ENCODE results near the gene IDH1. TPM values are rescaled to one million over a fixed set of nuclear protein-coding genes. Genes with fewer than 3 reads are reported as not detected.
A peak's percentile ranks its signal among the peaks of the same experiment; 100 is the strongest.

The IDH1 gene
- total and polyA plus RNA-seq, 2 of the 13 experiments (the other 11 are each of a cell fraction or from before 2014, with no cell fraction given), result 312 to 1,077 TPM

DNA sequence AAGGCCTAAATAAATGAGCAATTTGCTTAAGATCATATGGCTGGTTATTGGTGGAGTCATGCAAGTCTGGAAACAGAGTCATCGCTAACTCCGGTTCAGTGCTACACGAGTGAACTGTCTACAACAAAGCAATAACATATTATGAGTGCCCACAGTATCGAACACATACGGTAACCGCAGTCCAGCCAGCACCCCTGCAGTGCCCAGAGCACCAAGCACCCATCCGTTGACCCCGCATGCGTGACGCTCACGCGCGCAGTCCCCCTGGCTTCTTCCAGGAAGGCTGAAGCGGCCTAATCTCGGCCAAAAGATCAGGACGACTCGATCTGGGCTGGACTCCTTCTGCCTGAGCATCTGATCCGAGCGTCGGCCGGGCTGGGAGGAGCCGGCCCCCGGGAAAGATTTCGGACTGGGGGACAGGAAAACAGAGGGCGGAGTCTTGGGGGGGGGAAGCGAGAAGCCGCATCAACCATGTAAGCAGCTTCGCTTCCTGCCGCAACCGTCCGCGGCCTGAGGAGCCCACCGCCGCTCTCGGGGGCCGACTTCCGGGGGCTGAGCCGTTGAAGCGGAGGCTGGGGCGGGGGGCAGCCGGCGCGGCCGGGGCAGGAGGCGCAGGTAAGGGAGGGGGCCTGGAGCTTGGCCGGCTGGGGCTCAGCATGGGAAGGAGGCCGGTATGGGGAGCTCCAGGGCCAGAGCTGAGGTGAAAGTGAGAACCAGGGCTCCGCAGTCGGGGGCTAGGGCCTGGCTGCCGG lies 11.1 kb upstream of the IDH1 start, which contains the start of gene PIKFYVE (continued):
- TF ChIP-seq, protein P1, sequence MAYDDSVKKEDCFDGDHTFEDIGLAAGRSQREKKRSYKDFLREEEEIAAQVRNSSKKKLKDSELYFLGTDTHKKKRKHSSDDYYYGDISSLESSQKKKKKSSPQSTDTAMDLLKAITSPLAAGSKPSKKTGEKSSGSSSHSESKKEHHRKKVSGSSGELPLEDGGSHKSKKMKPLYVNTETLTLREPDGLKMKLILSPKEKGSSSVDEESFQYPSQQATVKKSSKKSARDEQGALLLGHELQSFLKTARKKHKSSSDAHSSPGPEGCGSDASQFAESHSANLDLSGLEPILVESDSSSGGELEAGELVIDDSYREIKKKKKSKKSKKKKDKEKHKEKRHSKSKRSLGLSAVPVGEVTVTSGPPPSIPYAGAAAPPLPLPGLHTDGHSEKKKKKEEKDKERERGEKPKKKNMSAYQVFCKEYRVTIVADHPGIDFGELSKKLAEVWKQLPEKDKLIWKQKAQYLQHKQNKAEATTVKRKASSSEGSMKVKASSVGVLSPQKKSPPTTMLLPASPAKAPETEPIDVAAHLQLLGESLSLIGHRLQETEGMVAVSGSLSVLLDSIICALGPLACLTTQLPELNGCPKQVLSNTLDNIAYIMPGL (CRISPR knock-in tag; IDR thresholded peaks at IDR 0.05; ENCODE audit: borderline replicate concordance in 1 of 2, low read depth in 1 of 2), result peak; percentile 90 to 93
- TF ChIP-seq ZNF460 (CRISPR knock-in tag; IDR thresholded peaks at IDR 0.05; ENCODE audit: borderline replicate concordance) (no peak), ATF7 (IDR thresholded peaks at IDR 0.05) (no peak), ATF7 (CRISPR knock-in tag; IDR thresholded peaks at IDR 0.05) (0 out of 2 replicates have a peak, but pooled peaks have one; percentile 43), TCF7L2 (IDR thresholded peaks at IDR 0.05; ENCODE audit: low read depth, low read length) (no peak), ZFP1 (CRISPR knock-in tag; IDR thresholded peaks at IDR 0.05) (no peak; the same call in none of the 2 replicates), PAF1 (CRISPR knock-in tag; IDR thresholded peaks at IDR 0.05) (no peak), SIN3B (IDR thresholded peaks at IDR 0.05; ENCODE audit: low read length) (peak; percentile 52; the same call in 1 of the 2 replicates), GTF2F1 (IDR thresholded peaks at IDR 0.05; ENCODE audit: low read length) (no peak), SP1 (IDR thresholded peaks at IDR 0.05) (no peak), SP1 (CRISPR knock-in tag; IDR thresholded peaks at IDR 0.05) (peak; percentile 81), NFKB2 (CRISPR knock-in tag; IDR thresholded peaks at IDR 0.05; ENCODE audit: borderline replicate concordance) (peak; percentile 76), ZNF777 (CRISPR knock-in tag; IDR thresholded peaks at IDR 0.05) (peak; percentile 65), HMGA1 (CRISPR knock-in tag; conservative IDR thresholded peaks at IDR 0.05) (no peak), ZNF550 (CRISPR knock-in tag; IDR thresholded peaks at IDR 0.05; ENCODE audit: borderline replicate concordance) (no peak)
- TF ChIP-seq, protein P2, sequence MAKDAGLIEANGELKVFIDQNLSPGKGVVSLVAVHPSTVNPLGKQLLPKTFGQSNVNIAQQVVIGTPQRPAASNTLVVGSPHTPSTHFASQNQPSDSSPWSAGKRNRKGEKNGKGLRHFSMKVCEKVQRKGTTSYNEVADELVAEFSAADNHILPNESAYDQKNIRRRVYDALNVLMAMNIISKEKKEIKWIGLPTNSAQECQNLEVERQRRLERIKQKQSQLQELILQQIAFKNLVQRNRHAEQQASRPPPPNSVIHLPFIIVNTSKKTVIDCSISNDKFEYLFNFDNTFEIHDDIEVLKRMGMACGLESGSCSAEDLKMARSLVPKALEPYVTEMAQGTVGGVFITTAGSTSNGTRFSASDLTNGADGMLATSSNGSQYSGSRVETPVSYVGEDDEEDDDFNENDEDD (CRISPR knock-in tag; IDR thresholded peaks at IDR 0.05; ENCODE audit: borderline replicate concordance), result peak; percentile 79; the same call in 1 of the 2 replicates
- TF ChIP-seq, protein P3, sequence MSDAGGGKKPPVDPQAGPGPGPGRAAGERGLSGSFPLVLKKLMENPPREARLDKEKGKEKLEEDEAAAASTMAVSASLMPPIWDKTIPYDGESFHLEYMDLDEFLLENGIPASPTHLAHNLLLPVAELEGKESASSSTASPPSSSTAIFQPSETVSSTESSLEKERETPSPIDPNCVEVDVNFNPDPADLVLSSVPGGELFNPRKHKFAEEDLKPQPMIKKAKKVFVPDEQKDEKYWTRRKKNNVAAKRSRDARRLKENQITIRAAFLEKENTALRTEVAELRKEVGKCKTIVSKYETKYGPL (CRISPR knock-in tag; IDR thresholded peaks at IDR 0.05), result no peak
- TF ChIP-seq, protein P4, sequence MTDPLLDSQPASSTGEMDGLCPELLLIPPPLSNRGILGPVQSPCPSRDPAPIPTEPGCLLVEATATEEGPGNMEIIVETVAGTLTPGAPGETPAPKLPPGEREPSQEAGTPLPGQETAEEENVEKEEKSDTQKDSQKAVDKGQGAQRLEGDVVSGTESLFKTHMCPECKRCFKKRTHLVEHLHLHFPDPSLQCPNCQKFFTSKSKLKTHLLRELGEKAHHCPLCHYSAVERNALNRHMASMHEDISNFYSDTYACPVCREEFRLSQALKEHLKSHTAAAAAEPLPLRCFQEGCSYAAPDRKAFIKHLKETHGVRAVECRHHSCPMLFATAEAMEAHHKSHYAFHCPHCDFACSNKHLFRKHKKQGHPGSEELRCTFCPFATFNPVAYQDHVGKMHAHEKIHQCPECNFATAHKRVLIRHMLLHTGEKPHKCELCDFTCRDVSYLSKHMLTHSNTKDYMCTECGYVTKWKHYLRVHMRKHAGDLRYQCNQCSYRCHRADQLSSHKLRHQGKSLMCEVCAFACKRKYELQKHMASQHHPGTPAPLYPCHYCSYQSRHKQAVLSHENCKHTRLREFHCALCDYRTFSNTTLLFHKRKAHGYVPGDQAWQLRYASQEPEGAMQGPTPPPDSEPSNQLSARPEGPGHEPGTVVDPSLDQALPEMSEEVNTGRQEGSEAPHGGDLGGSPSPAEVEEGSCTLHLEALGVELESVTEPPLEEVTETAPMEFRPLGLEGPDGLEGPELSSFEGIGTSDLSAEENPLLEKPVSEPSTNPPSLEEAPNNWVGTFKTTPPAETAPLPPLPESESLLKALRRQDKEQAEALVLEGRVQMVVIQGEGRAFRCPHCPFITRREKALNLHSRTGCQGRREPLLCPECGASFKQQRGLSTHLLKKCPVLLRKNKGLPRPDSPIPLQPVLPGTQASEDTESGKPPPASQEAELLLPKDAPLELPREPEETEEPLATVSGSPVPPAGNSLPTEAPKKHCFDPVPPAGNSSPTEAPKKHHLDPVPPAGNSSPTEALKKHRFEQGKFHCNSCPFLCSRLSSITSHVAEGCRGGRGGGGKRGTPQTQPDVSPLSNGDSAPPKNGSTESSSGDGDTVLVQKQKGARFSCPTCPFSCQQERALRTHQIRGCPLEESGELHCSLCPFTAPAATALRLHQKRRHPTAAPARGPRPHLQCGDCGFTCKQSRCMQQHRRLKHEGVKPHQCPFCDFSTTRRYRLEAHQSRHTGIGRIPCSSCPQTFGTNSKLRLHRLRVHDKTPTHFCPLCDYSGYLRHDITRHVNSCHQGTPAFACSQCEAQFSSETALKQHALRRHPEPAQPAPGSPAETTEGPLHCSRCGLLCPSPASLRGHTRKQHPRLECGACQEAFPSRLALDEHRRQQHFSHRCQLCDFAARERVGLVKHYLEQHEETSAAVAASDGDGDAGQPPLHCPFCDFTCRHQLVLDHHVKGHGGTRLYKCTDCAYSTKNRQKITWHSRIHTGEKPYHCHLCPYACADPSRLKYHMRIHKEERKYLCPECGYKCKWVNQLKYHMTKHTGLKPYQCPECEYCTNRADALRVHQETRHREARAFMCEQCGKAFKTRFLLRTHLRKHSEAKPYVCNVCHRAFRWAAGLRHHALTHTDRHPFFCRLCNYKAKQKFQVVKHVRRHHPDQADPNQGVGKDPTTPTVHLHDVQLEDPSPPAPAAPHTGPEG (CRISPR knock-in tag; IDR thresholded peaks at IDR 0.05), result 0 out of 2 replicates have a peak, but pooled peaks have one; percentile 26
- TF ChIP-seq, protein P5, sequence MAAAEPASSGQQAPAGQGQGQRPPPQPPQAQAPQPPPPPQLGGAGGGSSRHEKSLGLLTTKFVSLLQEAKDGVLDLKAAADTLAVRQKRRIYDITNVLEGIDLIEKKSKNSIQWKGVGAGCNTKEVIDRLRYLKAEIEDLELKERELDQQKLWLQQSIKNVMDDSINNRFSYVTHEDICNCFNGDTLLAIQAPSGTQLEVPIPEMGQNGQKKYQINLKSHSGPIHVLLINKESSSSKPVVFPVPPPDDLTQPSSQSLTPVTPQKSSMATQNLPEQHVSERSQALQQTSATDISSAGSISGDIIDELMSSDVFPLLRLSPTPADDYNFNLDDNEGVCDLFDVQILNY (CRISPR knock-in tag; conservative IDR thresholded peaks at IDR 0.05), result no peak
